ENCODE data around the gene CLIP3.

- no peak for TF ChIP-seq POLR2A (IDR thresholded peaks at IDR 0.05; ENCODE audit: low read depth, low read length)
- TF ChIP-seq POLR2AphosphoS5 (IDR thresholded peaks at IDR 0.05; ENCODE audit: low read depth, low read length) = no peak
- TF ChIP-seq TAF1 (IDR thresholded peaks at IDR 0.05; ENCODE audit: borderline replicate concordance, low read depth, low read length) = no peak
These were observed 25.7 kb downstream of the CLIP3 start for GRCh38 chr19:36006955-36007354.

All from GM12892 (cell line).